Measurements from ENCODE around the gene SPTBN4.
"Not testable (repeated sequence)": the region's sequence is repeated elsewhere in the genome, so short reads cannot be mapped to it uniquely, and the experiment has no call there.

The SPTBN4 gene

DNA sequence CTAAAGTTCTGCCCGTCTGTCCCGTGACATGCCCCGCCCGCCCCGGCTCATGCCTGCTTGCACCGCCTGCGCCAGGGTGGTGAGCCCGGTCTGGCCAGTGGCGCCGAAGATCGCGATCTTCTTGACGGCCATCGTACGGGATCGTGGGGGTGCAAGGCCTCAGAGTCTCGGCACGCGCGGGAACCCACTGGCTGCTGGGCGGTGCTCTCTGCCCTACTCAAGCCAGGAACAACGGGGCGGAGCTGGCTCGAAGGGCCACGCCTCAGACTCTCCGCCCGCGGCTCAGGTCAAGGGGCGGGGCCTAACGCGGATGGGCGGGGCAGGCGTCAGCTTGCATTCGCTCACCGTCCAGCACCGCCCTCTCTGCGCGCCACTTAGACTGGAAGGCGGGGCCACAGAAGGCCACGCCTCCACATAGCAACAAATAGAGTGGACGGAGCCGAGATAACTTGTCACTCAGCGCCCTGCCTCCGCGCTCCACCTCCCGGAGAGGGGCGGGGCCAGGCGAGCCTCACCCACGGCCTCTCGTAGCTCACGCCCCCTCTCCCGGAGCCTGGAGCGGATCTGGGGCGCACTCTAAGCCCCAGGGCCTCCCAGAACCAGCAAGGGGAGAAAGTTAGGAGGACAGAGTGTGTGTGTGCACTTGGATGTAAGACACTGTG, 1.1 kb upstream of the SPTBN4 start, which contains the start of gene BLVRB:
BLVRB (minus strand) TSS at position 189 of the 662 bp plus-strand sequence; CDS start at position 132, 57 bp downstream.
- peak; percentile 98 for DNase-seq

- DNase-seq = no peak
Observed at GRCh38 chr19:40466219-40466984, 399 bp upstream of the SPTBN4 start.

DNA sequence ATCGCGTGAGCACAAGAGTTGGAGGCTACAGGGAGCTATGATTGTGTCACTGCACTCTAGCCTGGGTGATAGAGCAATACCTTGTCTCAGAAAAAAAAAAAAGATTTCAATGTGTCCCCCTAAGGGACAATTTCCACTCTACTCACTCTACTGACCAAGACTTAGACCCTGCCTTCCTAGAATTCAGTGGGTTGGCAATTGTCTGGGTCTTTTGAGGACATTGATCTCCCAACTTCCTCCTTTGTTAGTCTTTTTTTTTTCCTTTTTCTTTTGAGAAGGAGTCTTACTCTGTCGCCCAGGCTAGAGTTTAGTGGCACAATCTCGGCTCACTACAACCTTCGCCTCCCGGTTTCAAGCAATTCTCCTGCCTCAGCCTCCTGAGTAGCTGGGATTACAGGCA, 2.2 kb downstream of the SPTBN4 start:
- DNase-seq = no peak

- DNase-seq = no peak
Observed at GRCh38 chr19:40471111-40471510, 4.3 kb downstream of the SPTBN4 start.

DNA sequence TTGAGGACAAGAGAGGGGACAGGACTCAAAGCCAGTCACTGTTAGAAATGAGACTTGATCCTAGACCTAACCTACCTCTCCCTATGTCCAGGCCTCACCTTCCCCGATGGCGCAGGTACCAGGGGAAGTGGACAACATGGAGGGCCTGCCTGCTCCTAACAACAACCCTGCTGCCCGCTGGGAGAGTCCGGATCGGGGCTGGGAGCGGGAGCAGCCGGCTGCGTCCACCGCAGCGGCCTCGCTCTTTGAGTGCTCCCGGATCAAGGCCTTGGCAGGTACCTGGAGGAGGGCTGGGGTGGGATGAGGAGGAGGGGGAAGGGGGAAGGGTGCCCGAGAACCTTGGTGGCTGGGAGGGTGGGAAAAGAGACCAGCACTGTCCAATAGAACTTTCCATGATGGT, 5.7 kb downstream of the SPTBN4 start:
- DNase-seq = no peak

GRCh38 chr19:40474737-40475136, 7.9 kb downstream of the SPTBN4 start:
- no peak for DNase-seq

- not testable (repeated sequence) for DNase-seq
Observed at GRCh38 chr19:40475878-40476644, 9.3 kb downstream of the SPTBN4 start.

DNA sequence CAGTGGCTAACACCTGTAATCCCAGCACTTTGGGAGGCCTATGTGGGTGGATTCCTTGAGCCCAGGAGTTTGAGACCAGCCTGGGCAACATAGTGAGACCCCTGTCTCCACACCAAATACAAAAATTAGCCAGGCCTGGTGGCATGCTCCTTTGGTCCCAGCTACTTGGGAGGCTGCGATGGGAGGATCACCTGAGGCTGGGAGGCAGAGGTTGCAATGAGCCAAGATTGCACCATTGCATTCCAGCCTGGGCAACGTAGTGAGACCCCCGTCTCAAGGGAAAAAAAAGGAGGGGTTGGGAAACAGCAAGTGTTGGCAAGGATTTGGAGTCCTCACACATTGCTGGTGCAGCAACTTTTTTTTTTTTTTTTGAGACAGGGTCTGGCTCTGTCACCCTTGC, 19.2 kb downstream of the SPTBN4 start:
- no peak for DNase-seq

GRCh38 chr19:40489882-40490230, 23.1 kb downstream of the SPTBN4 start:
- DNase-seq = no peak

GRCh38 chr19:40492274-40492673, 25.5 kb downstream of the SPTBN4 start:
- no peak for DNase-seq

GRCh38 chr19:40493778-40494177, 27.0 kb downstream of the SPTBN4 start:
- no peak for DNase-seq

DNA sequence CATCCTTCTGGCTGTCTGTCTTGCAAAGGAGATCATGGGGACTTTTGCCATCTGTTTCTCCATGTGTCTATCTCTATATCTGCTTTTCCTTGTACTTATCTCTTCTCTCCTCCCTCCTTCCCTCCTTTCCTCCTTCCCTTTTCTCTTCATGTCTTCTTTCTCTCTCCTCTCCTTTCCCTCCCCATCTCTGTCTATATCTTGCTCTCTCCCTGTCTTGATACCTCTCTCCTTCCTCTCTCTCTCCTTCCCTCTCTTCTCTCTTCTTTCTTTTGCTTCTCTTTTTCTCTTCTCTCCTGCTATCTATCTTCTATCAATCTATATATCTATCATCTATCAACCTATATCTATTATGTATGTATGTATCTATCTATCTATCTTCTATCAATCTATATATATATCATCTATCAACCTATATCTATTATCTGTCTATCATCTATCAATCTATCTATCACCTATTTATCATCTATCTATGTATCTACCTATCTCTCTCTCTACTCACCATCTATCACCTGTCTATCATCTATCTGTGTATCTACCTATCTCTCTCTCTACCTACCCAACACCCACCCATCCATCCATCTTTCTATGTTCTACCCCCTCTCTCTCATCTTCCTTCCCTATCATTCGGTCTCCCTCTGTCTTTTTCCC, 27.5 kb downstream of the SPTBN4 start:
- DNase-seq = no peak

DNA sequence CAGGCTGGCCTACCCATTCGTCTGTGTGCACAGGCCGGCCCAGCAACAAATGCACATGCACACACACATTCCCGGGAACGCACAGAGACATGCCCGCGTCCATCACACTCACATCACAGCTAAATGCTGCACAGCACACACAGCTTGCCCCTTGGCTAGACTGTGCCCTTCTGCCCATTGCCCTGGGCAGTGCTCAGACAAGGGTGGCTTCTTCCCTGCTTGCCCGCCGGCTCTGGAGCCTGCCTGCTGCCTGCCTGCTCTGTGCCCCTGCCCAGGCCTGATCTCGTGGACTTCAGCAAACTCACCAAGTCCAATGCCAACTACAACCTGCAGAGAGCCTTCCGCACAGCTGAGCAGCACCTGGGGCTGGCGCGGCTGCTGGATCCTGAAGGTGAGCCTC, 30.4 kb downstream of the SPTBN4 start:
- no peak for DNase-seq

DNA sequence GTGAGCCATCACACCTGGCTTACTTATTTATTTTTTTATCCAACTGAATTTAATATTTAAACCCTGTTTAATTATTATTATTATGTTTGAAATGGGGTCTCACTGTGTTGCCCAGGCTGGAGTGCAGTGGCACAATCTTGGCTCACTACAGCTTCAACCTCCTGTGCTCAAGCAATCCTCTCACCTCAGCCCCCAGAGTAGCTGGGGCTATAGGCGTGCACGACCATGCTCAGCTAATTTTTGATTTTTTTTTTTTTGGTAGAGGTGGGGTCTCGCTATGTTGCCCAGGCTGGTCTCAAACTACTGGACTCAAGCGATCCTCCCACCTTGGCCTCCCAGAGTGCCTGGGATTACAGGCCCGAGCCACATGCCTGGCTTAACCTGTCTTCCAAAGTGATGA, 32.5 kb downstream of the SPTBN4 start:
- DNase-seq = no peak

- not testable (repeated sequence) for DNase-seq
Observed at GRCh38 chr19:40500678-40501530, 34.1 kb downstream of the SPTBN4 start.

- no peak for DNase-seq
Observed at GRCh38 chr19:40501599-40501998, 34.8 kb downstream of the SPTBN4 start.

DNA sequence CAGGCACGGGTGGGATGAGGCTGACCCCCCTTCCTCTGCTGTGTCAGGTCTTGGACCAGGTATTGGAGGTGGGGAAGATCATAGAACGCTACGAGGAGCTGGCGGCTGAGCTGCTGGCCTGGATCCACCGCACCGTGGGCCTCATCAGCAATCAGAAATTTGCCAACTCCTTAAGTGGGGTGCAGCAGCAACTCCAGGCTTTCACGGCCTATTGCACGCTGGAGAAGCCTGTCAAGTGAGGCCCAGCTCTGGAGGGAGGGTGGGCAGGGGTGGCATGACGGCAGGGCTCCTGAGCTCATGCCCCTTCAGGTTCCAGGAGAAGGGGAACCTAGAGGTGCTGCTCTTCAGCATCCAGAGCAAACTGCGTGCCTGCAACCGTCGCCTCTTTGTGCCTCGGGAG, 35.3 kb downstream of the SPTBN4 start:
- no peak for DNase-seq

GRCh38 chr19:40502647-40503319, 36.0 kb downstream of the SPTBN4 start:
- DNase-seq = peak; percentile 15

DNA sequence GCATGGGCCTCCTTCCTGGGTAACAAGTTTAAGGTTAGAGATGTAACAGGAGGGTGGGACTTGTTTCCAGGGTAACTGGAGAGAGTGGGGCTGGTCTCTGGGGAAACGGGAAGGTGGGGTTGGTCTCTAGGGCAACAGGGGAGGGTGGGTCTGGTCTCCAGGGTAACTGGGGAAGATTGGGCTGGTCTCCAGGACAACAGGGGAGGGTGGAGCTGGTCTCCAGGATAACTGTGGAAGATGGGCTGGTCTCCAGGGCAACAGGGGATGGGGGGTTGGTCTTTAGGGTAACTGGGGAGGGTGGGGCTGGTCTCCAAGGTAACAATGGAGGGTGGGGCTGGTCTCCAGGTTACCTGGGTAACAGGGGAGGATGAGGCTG, 36.5 kb downstream of the SPTBN4 start:
- DNase-seq = no peak

DNA sequence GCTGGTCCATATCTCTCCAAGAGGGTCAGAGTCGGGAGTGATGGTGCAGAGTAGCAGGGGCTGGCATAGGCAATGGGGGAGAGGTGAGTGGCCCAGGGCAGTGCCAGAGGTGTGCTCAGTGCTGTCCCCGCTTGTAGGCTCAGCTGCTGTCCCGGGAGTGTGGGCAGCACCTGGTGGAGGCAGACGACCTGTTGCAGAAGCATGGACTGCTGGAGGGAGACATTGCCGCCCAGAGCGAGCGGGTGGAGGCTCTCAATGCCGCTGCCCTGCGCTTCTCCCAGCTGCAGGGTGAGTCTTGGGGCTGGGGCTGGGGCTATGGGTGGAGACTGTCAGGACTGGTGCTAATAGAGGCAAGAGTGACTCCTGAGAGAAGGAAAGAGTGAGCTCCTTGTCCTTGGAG, 39.3 kb downstream of the SPTBN4 start:
- DNase-seq = no peak

- no peak for DNase-seq
Observed at GRCh38 chr19:40507892-40508291, 41.1 kb downstream of the SPTBN4 start.

DNA sequence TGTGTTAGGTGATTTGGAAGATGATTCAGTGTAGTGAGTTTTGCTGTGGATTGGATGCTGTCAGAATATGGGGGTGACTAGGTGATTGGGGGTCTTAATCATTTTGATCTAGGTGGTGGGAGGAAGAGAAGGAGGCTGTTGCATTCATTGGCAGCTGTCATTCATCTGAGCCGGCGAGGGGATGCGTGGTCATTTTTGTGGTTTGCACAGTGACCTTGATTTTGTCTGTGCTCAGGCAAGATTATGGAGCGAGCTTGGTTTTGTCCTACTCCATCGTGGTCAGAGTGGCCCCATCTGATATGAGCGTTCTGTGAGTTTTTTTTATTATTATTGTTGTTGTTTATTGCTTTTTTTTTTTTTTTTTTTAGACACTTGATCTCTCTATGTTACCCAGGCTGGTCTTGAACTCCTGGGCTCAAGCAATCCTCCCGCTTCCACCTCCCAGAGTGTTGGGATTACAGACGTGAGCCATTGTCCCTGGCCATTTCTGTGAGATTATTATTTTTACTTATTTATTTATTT, 42.0 kb downstream of the SPTBN4 start:
- DNase-seq = no peak
